Ishikawa (cell line): ENCODE data around the gene GAS2L1.

ENCODE experiments used
- CEBPB ChIP-seq: IDR thresholded peaks from 2 replicates; pipeline ENCODE4 v1.6.1; 2012
- CREB1 ChIP-seq: IDR thresholded peaks from 2 replicates; pipeline ENCODE4 v1.6.1; 2012; ENCODE audit warnings: low read depth
- EGR1 ChIP-seq: IDR thresholded peaks from 2 replicates; pipeline ENCODE4 v1.6.1; 2012
- EP300 ChIP-seq: IDR thresholded peaks from 2 replicates; pipeline ENCODE4 v1.6.1; 2012; ENCODE audit warnings: borderline replicate concordance
- FOXM1 ChIP-seq: IDR thresholded peaks from 2 replicates; pipeline ENCODE4 v1.6.1; 2012; ENCODE audit warnings: low read depth, borderline replicate concordance
- MAX ChIP-seq: IDR thresholded peaks from 2 replicates; pipeline ENCODE4 v1.6.1; 2012
- NFIC ChIP-seq: IDR thresholded peaks from 2 replicates; pipeline ENCODE4 v1.6.1; 2012
- RAD21 ChIP-seq: IDR thresholded peaks from 2 replicates; pipeline ENCODE4 v1.6.1; 2012; ENCODE audit warnings: low read depth
- REST ChIP-seq: IDR thresholded peaks from 2 replicates; pipeline ENCODE4 v1.6.1; 2012; ENCODE audit warnings: low read depth, mild to moderate bottlenecking
- TAF1 ChIP-seq: IDR thresholded peaks from 2 replicates; pipeline ENCODE4 v1.6.1; 2012; ENCODE audit warnings: low read depth, mild to moderate bottlenecking
- TCF12 ChIP-seq: IDR thresholded peaks from 2 replicates; pipeline ENCODE4 v1.6.1; 2012; ENCODE audit warnings: low read depth
- TEAD4 ChIP-seq: IDR thresholded peaks from 2 replicates; pipeline ENCODE4 v1.6.1; 2012
- USF1 ChIP-seq: IDR thresholded peaks from 2 replicates; pipeline ENCODE4 v1.6.1; 2012
- YY1 ChIP-seq: IDR thresholded peaks from 2 replicates; pipeline ENCODE4 v1.6.1; 2012; ENCODE audit warnings: low read depth
- ZBTB7A ChIP-seq: IDR thresholded peaks from 2 replicates; pipeline ENCODE4 v1.6.1; 2012; ENCODE audit warnings: low read depth

Gene GAS2L1

GRCh38 chr22:29330291-29330690, 23.8 kb downstream of the GAS2L1 start:
- TF ChIP-seq TEAD4, result no peak
- TF ChIP-seq TCF12, result no peak
- TF ChIP-seq NFIC, result no peak
- no peak for TF ChIP-seq RAD21
- TF ChIP-seq YY1, result no peak
- TF ChIP-seq EGR1, result no peak

- no peak for TF ChIP-seq MAX
- no peak for TF ChIP-seq RAD21
- no peak for TF ChIP-seq EP300
Measured at GRCh38 chr22:29330753-29331152, 24.3 kb downstream of the GAS2L1 start.

GRCh38 chr22:29331213-29331612, 24.8 kb downstream of the GAS2L1 start:
- TF ChIP-seq MAX (no peak), EGR1 (no peak), REST (no peak), RAD21 (no peak), YY1 (no peak), ZBTB7A (no peak), CREB1 (no peak), TEAD4 (no peak), USF1 (no peak), TAF1 (no peak)

GRCh38 chr22:29331658-29332300, 25.3 kb downstream of the GAS2L1 start:
- no peak for TF ChIP-seq ZBTB7A
- no peak for TF ChIP-seq TAF1
- no peak for TF ChIP-seq NFIC
- no peak for TF ChIP-seq USF1
- no peak for TF ChIP-seq YY1
- TF ChIP-seq EP300, result no peak
- no peak for TF ChIP-seq CREB1
- TF ChIP-seq RAD21, result no peak
- TF ChIP-seq TCF12, result no peak

- TF ChIP-seq MAX (no peak), EGR1 (no peak), FOXM1 (no peak), CREB1 (no peak), TAF1 (no peak), USF1 (no peak), YY1 (no peak), TCF12 (no peak)
Measured at GRCh38 chr22:29332886-29333496, 26.5 kb downstream of the GAS2L1 start.

- TF ChIP-seq CEBPB (no peak), TEAD4 (no peak), TCF12 (no peak), EGR1 (no peak), CREB1 (no peak), NFIC (no peak), FOXM1 (no peak), TAF1 (no peak), MAX (no peak)
Measured at GRCh38 chr22:29334148-29334547, 27.7 kb downstream of the GAS2L1 start.

GRCh38 chr22:29334696-29335344, 28.4 kb downstream of the GAS2L1 start:
- no peak for TF ChIP-seq CEBPB
- no peak for TF ChIP-seq NFIC
- TF ChIP-seq USF1, result no peak
- no peak for TF ChIP-seq EP300
